Stimulated activated CD8-positive, alpha-beta memory T cell treated with anti-CD3 and anti-CD28 coated beads, Interleukin-2, amount 100 ng/mL, for 48 hours (primary cell): ENCODE measurements around the gene ZNF234.
"Not testable (repeated sequence)": the region's sequence is repeated elsewhere in the genome, so short reads cannot be mapped to it uniquely, and the experiment has no call there.

Experiments
- DNase-seq, 2 donors: peaks; one replicate each; pipeline ENCODE4 v3.0.0-alpha.2; 2020; ENCODE audit warnings: low read depth in 2 of 2

ZNF234 gene

GRCh38 chr19:44141191-44142058 lies at the start of gene ZNF234:
ZNF234 (plus strand) TSS chr19:44141554; CDS start chr19:44144633, 3,079 bp downstream.
- peak; percentile 36 to 51 for DNase-seq

- no peak for DNase-seq
Observed at GRCh38 chr19:44092108-44092507, 49.2 kb upstream of the ZNF234 start.

GRCh38 chr19:44093931-44094765 lies 47.2 kb upstream of the ZNF234 start, which contains the start of gene ZNF224:
ZNF224 (plus strand) TSS chr19:44094361; CDS start chr19:44097874, 3,513 bp downstream.
- DNase-seq: peak; percentile 75 to 77

- no peak for DNase-seq
Observed at GRCh38 chr19:44107751-44108150, 33.6 kb upstream of the ZNF234 start.

GRCh38 chr19:44109458-44109857 lies 31.9 kb upstream of the ZNF234 start:
- DNase-seq: no peak

- DNase-seq: no peak
Observed at GRCh38 chr19:44111910-44112463, 29.4 kb upstream of the ZNF234 start.

GRCh38 chr19:44112802-44113137 lies 28.6 kb upstream of the ZNF234 start:
- no peak for DNase-seq

- DNase-seq: peak; percentile 67 to 77
Observed at GRCh38 chr19:44113138-44113783, 28.1 kb upstream of the ZNF234 start, which contains the start of gene ZNF225. ZNF225 (plus strand) TSS chr19:44113399; CDS start chr19:44115828, 2,429 bp downstream.

- DNase-seq: no peak
Observed at GRCh38 chr19:44113784-44114390, 27.5 kb upstream of the ZNF234 start.

GRCh38 chr19:44121162-44121561 lies 20.2 kb upstream of the ZNF234 start:
- not testable (repeated sequence) for DNase-seq

- no peak for DNase-seq
Observed at GRCh38 chr19:44131955-44132354, 9.4 kb upstream of the ZNF234 start.

- DNase-seq: no peak
Observed at GRCh38 chr19:44142059-44142433, 692 bp downstream of the ZNF234 start.

- no peak for DNase-seq
Observed at GRCh38 chr19:44149776-44150175, 8.4 kb downstream of the ZNF234 start.

GRCh38 chr19:44151491-44151890 lies 10.1 kb downstream of the ZNF234 start:
- no peak for DNase-seq

GRCh38 chr19:44156475-44156874 lies 15.1 kb downstream of the ZNF234 start:
- DNase-seq: no peak

GRCh38 chr19:44163789-44164188 lies 22.4 kb downstream of the ZNF234 start:
- no peak for DNase-seq

GRCh38 chr19:44164327-44164672 lies 22.9 kb downstream of the ZNF234 start:
- no peak for DNase-seq

- peak; percentile 52 to 65 for DNase-seq
Observed at GRCh38 chr19:44164673-44165512, 23.5 kb downstream of the ZNF234 start, which contains the start of gene ZNF226. ZNF226 (plus strand) TSS chr19:44165100; CDS start chr19:44170081, 4,981 bp downstream.

GRCh38 chr19:44170660-44171059 lies 29.3 kb downstream of the ZNF234 start:
- DNase-seq: not testable (repeated sequence)

GRCh38 chr19:44176590-44176989 lies 35.2 kb downstream of the ZNF234 start:
- no peak for DNase-seq
